Inflammatory macrophage treated with lipopolysaccharide for 1 hour (primary cell): ENCODE data around the gene ZNF653.
A peak's percentile ranks its signal among the peaks of the same experiment; 100 is the strongest.
"Not testable (repeated sequence)": the region's sequence is repeated elsewhere in the genome, so short reads cannot be mapped to it uniquely, and the experiment has no call there.

ENCODE experiments used
- DNase-seq, 2 donors: peaks; one replicate each; pipeline ENCODE4 v3.0.0-alpha.2; 2020 to 2022

Gene ZNF653

DNA sequence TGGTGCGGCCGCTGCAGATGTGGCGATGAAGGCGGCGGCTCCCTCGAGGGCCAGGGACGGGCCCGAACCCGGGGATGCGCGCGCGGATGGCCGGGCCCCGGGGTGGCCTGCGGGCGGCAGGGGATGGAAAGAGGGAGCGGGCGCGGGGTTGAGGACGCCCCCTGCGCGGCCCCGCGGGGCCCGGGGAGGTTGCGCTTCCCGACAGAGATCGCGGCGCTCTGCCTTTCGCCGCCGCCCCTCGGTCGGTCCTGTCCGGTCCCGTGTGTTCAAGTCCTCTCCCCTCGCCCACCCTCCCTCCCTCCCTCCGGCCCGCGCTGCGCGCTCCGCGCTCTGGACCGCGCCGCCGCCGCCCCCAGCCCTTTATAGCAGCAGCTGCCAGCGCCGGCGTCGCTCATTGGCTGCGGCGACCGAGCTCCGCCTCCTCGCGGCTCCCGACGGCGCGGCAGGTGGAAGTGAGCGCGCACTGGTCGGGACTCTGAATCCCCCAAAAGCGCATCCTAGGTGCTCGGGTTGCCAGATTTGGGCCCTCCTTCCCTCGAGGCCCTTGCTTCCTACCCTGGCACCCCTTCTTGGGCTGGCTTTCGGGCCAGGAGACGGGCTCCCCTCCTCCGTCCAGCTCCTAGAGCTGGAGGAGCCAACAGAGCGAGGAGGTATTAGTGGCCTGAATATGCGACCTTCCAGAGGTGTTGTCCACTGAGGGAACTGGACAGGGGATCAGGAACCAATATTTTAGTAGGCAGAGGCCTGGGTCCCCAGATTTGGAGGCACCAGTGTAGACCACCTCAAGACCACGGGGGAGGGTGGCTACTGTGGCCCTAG, 24.7 kb downstream of the ZNF653 start, which contains the start of gene ELAVL3:
ELAVL3 (minus strand) TSS at position 332 of the 819 bp plus-strand sequence. CDS start 438 bp downstream, outside the sequence.
- DNase-seq: no peak

DNA sequence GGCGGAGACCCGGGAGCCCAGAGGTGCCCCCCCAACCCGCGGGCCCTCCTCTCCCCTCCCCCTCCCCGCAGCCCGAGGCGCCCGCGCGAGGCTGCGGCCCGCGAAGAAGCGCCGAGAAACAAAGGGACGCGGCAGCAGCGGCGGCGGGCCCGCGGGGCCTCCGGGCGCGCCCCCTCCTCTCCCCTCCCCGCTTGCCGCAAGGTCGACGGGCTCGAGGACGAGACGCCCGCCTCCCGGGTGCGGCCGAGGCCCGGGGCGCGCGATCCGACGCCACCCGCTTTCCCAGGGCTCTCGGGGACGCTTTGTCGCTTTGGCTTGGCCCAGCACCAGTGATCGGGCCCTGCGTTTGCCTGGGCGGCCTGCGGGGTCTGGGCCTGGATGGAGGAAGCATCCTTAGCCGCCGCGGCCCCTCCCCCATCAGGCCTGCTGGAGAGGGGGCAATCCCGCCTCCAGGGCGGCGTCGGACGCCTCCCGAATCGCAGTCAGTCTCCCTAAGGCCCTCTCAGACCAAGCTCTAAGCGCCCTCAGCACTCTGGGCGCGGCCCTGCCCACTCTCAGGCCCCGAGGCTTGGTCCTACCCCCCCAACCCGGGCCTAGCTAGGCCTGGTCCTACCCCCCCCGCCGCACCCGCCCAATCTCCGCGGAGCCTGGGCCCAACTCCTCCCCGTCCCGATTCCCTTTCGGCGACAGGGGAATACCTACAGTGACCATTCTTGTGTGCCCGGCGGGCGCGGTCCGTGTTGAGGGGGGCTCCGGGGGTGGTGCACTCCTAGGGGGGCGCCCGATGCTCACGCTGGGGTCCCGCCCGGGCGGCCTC, 25.5 kb downstream of the ZNF653 start:
- DNase-seq: no peak

DNA sequence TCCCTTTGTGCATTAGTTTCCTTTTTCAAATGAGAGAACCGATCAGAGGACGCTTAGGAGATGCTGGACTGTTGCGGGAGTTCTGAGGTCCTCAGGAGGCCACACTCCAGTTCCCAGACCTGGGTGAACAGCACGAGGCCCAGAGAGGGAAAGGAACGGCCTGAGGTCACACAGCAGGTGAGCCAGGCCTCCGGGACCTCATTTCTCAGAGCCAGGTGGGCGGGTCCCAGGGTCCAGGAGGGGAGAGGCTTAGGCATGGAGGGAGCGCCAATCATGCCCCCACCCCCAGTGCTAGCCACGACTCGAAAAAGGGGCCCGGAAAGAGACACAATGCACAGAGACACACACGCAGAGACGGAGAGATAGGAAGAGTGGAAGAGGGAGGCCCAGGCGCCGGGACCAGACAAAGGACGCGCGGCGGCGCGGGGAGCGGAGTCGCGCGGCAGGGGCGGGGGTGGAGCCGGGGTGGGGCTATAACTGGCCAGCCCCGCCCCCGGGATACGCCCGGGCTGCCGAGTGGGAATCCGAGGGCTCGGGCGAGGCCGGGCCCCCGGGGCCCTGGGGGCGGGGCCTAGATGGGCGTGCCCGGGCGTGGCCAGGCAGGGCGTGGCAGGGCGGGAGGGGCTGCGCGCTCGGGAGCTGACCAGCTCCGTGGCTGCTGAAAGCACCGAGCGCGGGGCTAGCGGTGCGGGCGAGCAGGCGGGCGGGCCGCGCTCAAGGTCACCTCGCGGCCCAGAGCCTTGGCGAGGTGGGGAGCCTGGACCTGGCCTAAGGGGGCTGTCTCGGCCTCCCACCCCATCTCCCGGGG, 26.3 kb downstream of the ZNF653 start:
- DNase-seq: peak; percentile 31 to 58

DNA sequence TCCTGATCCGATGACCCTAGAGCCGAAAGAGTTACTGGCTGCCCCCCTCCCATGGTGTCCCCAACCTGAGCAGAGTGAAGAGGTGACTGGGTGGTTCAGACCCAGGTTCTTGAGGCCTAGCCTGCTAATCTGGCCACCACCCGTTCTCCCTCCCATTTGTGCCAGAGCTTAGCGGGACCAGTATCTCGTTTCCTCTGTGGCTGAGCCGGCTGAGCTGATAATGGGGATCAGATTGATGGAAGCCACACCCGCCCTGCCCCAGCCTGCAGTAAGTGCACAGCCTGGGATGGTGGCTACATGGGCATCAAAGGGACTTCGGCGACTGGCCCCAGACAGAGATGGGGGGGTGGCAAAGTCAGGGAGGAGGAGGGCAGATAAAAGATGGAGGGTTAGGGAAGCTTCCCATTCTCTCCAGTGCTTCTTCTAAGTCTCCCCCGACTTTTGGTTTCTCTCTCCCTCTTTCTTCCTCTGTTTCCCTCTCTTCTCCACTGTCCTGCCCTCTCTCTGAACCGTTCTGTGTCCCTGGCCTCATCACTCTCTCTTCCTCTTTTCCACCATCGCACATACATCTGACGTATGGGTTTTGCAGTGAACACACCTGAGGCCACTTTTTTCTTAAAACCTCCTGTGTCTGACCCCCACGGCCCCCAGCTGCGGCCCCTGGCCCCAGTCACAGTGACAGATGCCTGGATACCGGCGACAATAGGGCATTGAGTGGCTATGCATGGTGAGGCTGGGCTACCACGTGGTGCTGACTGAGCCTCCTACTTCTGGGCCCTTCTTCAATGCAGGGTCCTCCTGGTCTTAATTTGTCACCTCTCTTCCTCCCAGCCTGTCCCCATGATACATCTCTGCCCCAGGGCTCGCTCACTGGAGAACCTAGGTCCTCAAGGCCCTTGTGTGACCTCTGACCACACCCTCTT, 27.2 kb downstream of the ZNF653 start:
- DNase-seq: peak in 1 of 2 donors; percentile 7

DNA sequence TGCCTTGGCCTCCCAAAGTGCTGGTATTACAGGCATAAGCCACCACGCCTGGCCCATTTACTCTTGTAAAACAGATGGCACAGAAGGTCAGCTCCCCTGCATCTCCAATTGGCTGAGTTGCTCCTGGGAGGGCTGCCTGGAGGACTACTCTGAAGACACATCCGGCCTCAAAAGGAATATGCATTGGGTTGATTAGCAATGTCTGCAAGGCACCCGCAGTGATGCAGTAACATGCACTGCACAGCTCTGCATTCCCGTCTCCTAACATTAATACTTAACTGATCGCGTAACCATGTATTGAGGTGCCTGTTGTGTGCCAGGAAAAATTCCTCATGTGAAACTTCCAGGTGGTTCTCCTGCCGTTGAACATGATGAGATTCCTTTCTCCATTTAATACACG, 29.8 kb downstream of the ZNF653 start:
- DNase-seq: no peak

DNA sequence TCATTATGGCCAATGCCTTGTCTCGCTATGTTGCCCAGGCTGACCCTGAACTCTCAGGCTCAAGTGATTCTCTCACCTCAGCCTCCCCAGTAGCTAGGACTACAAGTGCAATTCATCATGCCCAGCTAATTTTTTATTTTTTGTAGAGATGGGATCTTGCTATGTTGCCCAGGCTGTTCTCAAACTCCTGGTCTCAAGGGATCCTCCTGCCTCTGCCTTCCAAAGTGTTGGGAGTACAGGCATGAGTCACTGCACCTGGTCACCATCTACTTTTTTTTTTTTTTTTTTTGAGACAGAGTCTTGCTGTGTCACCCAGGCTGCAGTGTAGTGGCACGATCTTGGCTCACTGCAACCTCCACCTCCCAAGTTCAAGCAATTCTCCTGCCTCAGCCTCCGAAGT, 30.3 kb downstream of the ZNF653 start:
- not testable (repeated sequence) for DNase-seq

DNA sequence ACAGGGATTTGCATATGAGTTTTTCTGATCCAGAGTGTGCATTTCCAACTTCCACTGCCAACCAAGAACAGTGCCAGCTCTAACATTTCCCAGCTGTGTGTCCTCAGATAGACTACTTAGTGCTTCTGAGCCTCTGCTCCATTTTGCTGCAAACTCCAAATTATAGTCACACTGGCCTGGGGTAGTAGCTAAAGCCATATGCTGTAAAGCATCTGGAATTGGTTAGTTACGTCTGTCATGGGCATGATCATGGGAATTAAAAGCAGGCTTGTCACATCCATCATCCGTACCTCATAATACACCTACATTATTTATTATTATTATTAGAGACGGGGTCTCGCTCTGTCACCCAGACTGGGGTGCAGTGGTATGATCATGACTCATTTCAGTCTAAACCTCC, 31.9 kb downstream of the ZNF653 start:
- no peak for DNase-seq

DNA sequence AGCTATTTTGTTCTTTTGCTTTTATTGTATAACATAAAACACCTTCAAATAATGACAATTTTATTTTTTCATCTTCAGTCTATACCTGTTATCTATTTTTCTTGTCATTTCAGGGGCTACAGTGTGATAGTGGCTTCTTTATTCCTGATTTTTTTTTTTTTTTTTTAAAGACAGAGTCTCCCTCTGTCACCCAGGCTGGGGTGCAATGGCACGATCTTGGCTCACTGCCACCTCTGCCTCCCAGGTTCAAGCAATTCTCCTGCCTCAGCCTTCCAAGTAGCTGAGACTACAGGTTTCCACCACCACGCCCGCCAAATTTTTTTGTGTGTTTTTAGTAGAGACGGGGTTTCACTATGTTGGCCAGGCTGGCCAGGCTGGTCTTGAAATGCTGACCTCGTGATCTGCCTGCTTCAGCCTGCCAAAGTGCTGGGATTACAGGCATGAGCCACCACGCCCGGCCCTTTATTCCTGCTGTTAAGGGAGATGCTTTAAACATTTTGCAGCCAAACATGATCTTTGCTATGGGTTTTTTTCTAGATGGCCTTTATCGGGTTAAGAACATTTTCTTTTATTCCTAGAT, 37.3 kb downstream of the ZNF653 start:
- DNase-seq: not testable (repeated sequence)

DNA sequence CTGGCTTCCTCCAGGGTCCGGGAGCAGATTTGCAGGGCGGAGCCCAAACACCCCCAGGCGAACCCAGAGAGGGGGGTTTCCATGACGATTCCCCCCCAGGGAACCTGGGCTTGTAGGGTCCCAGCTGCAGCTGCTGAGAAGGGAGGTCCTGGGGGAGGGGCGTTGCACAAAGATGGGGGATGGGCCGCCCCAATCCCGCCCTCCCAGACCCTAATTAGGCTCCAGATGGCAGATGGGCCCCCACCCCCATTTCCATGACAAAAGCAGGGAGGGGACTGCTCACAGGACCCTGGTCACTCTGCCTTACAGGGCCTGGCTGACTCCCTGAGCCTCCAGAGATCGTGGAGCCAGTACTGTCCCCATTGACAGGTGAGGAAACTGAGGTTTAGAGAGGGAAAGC, 40.0 kb downstream of the ZNF653 start:
- no peak for DNase-seq

DNA sequence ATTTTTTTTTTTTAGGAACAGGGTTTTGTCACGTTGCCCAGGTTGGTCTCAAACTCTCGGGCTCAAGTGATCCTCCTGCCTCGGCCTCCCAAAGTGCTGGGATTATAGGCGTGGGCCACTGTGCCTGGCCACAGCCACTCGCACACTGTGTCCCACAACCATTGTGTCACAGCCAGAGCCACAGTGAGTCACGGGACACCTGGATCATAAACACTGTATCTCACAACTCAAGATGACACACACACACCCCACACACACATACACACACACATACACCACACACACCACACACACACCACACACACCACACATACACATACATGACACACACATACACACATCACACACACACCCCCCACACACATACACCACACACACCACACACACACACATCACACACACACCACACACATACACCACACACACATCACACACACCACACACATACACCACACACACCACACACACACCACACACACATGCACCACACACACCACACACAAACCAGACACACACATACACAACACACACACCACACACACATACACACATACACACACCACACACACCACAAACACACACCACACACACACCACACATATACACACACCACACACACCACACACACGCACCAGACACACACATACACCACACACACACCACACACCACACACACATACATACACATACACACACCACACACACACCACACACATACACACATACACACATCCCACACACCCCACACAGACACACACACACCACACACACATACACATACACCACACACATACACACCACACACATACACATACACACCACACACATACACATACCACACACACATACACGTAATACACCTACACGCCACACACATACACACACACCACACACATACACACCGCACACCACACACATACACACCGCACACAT, 41.0 kb downstream of the ZNF653 start:
- no peak for DNase-seq

DNA sequence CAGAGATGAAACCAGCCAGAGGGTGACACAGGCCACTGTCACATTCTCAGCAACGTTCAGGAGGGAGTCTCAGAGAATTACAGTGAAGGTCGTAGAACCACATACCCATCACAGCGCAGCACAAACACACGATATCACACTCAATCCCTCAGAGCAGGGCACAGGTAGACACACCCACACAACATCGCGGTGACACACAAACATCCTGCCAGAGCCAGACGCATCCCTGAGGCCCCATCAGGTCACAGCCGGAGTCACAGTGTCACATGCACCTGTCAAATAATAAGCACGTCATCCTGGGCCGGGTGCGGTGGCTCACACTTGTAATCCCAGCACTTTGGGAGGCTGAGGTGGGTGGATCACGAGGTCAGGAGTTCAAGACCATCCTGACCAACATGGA, 42.2 kb downstream of the ZNF653 start:
- DNase-seq: no peak

DNA sequence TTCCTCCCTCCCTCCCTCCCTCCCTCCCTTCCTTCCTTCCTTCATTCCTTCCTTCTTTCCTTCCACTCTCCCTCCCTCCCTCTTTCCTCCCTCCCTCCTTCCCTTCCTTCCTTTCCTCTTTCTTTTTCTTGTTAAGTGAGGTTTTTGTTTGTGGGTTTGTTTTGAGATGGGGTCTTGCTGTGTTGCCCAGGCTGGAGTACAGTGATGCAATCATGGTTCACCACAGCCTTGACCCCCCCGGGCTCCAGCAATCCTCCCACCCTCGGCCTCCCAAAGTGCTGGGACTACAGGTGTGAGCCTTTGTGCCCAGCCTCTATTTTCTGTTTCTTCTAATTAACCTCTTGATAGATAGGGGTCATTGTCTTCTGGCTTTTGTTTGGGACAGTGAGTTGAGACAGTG, 44.2 kb downstream of the ZNF653 start:
- no peak for DNase-seq

DNA sequence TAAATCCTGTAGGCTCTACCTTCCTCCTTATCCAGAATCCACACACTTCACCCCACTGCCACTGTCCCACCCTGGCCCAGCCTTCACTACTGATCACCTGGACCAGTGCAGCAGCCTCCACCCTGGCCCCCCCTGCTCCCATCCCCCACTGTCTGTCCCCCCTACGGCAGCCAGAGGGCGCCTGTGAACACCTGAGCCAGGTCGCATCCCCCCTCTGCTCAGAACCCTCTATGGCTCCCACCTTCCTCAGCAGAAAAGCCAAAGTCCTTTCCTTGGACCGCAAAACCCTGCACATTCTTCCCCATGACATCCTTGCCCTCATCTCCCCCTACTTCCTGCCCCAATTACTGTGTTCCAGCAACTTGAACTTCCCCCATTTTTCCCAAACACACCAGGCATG, 45.4 kb downstream of the ZNF653 start:
- DNase-seq: no peak

DNA sequence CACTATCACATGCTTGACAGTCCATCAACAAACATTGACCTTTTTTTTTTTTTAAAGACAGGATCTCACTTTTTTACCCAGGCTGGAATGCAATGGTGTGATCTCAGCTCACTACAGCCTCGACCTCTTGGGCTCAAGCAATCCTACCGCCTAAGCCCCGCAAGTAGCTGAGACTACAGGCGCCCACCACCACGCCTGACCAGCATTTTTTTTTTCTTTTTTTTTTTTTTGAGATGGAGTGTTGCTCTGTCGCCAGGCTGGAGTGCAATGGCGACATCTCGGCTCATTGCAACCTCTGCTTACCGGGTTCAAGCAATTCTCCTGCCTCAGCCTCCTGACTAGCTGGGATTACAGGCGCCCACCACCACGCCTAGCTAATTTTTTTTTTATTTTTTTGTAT, 46.7 kb downstream of the ZNF653 start:
- DNase-seq: not testable (repeated sequence)

DNA sequence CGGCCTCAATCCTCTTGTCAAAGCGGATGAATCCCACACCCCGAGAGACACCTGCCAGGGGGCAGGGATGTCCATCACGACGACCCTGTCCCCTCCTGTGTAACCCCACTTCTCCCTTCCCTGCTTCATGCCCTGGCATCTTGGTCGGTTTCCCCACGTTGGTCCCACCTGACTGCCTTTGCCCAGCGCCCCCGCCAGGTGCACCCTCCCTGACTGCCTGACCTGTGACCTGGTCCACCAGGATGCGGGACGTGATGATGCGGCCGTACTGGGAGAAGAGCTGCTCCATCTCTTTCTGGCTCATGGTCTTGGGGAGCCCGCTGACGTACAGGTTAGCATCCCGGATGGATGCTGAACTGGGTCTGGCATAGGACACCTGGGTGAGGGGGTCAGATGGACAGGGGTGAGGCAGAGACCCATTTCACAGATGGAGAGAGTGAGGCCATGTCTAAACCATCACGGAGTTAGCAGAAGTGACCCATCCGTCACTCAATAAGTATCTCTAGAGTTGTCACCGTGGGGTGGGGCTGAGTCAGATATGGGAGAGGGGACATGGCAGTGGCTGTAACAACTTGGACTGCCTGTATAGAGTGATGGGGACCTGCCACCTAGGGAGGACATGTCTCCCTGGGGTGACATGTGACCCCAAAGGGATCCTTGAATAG, 47.3 kb downstream of the ZNF653 start:
- DNase-seq: no peak

DNA sequence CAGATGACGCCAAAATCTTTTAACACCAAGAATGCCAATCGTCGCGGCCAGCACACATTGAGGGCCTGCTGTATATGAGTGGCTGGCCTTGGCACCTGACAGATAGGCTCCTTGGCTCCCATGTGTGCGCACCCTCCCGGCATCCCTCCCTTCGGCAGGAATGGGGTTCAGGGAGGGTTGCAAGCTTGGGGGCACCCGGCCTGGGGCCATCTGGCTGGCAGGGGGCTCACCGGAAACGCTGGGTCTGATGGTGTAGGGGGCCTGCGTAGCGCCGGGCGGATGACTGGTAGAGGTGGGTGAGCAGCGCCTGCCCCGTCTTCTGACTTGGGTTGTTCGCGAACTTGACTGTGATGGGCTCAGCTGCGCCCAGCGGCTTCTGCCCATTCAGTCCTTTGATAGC, 47.8 kb downstream of the ZNF653 start:
- DNase-seq: no peak

DNA sequence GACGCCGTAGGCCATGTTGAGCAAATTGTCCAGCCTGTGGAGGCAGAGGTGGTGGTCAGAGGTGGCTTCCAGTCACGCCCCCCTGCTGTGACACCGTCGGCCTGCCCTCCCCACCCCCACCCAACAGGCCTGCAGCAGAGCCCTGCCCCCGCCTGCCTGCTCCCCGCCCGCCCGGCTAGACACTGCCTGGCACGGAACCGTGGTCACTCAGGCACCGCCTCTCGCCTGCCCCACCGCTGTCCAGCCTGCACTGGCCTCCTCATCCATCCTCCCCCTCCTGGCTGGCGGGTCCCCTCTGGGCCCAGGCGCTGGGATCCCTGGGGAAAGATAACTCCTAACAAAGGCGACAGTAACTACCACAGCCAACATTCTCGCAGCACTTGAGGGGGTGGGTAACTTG, 48.5 kb downstream of the ZNF653 start:
- no peak for DNase-seq

DNA sequence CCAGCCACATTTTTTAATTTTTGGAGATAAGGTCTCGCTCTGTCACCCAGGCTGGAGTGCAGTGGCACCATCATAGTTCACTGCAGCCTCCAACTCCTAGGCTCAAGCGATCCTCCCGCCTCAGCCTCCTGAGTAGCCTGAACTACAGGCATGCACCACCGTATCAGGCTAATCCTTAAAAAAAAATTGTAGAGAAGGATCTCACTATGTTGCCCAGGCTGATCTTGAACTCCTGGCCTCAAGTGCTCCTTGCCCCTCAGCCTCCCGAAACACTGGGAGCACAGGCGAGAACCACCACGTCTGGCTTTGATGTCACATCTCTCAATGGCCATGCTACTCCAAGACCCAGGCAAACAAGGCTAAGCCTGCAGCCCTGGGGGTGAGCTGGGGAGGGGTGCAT, 49.0 kb downstream of the ZNF653 start:
- DNase-seq: no peak

DNA sequence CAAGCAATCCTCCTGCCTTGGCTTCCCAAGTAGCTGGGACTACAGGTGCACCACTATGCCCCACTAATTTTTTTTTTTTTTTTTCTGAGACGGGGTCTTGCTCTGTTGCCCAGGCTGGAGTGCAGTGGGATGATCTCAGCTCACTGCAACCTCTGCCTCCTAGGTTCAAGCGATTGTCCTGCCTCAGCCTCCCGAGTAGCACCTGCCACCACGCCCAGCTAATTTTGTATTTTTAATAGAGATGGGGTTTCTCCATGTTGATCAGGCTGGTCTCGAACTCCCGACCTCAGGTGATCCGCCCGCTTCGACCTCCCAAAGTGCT, 50.4 kb downstream of the ZNF653 start:
- not testable (repeated sequence) for DNase-seq
